Uterus (tissue), 2 donors: ENCODE measurements around the gene URB1.

Experiments used
- POLR2A ChIP-seq, 2 donors: fragments of 450-650 bp; IDR thresholded peaks; one replicate each; pipeline ENCODE4 v1.6.1; 2016; ENCODE audit warnings: antibody characterized with exemption in 2 of 2, mild to moderate bottlenecking in 1 of 2, moderate library complexity in 1 of 2
- TF ChIP-seq, protein P1 (sequence below), 4 experiments: fragments of 200-600 bp in 2 of 4; fragments of 450-650 bp in 2 of 4; sonication (generic) in 2 of 4; IDR thresholded peaks; one replicate each; pipeline ENCODE4 v1.5.1; 2016 to 2019; ENCODE audit warnings: antibody characterized with exemption in 4 of 4, mild to moderate bottlenecking in 2 of 4, moderate library complexity in 1 of 4

DNA sequence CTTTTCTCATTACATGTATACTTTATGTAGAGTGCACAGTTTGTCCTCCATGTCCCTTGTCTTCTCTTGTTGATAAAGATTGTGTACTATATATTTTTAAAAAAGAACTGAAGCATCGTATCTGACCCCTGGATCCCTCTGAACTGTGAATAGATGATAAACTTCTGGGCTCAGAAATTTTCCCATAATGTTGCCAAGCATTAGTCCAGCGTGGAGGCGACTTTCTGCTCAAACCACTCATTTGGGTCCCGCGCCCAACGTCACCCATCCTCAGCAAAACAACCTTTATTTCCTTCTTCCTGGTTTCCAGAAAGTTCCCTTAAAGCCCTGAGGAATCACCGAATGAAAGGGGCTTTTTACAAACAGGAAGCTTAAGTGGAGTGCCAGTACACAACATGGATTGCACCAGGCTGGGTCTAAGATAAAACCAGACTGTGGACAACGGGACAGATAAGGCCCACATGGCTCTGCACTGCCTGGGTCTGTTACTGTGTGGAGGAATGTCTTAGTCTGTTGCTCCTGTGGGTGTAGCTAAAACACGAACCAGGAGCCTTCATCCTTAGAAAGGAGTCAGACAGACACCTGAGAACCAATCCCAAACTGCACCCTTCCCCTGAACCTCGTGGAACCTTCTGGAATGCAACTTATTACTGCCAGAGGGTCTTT lies 35.3 kb upstream of the URB1 start:
- TF ChIP-seq, protein P1, sequence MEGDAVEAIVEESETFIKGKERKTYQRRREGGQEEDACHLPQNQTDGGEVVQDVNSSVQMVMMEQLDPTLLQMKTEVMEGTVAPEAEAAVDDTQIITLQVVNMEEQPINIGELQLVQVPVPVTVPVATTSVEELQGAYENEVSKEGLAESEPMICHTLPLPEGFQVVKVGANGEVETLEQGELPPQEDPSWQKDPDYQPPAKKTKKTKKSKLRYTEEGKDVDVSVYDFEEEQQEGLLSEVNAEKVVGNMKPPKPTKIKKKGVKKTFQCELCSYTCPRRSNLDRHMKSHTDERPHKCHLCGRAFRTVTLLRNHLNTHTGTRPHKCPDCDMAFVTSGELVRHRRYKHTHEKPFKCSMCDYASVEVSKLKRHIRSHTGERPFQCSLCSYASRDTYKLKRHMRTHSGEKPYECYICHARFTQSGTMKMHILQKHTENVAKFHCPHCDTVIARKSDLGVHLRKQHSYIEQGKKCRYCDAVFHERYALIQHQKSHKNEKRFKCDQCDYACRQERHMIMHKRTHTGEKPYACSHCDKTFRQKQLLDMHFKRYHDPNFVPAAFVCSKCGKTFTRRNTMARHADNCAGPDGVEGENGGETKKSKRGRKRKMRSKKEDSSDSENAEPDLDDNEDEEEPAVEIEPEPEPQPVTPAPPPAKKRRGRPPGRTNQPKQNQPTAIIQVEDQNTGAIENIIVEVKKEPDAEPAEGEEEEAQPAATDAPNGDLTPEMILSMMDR (IDR thresholded peaks at IDR 0.05): no peak
- TF ChIP-seq POLR2A (IDR thresholded peaks at IDR 0.05): no peak
